A549 (cell line): ENCODE measurements around the gene IPO4.

ENCODE experiments used
- CEBPB ChIP-seq, 2 experiments: fragments of >200 bp in 1 of 2; sonication (Bioruptor Twin) in 1 of 2; formaldehyde crosslinking in 1 of 2; IDR thresholded peaks; 2 replicates each; pipeline ENCODE4 v1.6.1; 2012 to 2016
- CHD2 ChIP-seq: fragments of 150-350 bp; IDR thresholded peaks from 2 replicates; pipeline ENCODE4 v1.6.1; 2014; ENCODE audit warnings: low read length; ENCODE audit not compliant: partially characterized antibody
- CTCF ChIP-seq: fragments of >200 bp; sonication (Bioruptor Twin); formaldehyde crosslinking; IDR thresholded peaks from 3 replicates; pipeline ENCODE4 v1.5.1; 2016
- EHMT2 ChIP-seq: fragments of 200-600 bp; sonication (generic); IDR thresholded peaks from 2 replicates; pipeline ENCODE4 v1.6.1; 2016; ENCODE audit warnings: antibody characterized with exemption, low read depth, mild to moderate bottlenecking, moderate library complexity
- EP300 ChIP-seq, 2 experiments: fragments of >200 bp; sonication (Bioruptor Twin); formaldehyde crosslinking; IDR thresholded peaks; 2 replicates in 1 of 2; 3 replicates in 1 of 2; pipeline ENCODE4 v1.6.1; 2016 to 2017
- FOXS1 ChIP-seq: fragments of 250-450 bp; sonication (Bioruptor Pico); IDR thresholded peaks from 2 replicates; pipeline ENCODE4 v1.5.0; 2020; ENCODE audit warnings: mild to moderate bottlenecking, moderate library complexity
- NFE2L2 ChIP-seq: fragments of 150-350 bp; conservative IDR thresholded peaks from 2 replicates; pipeline ENCODE4 v1.6.1; 2014; ENCODE audit warnings: low read length
- NR3C1 ChIP-seq: fragments of >200 bp; sonication (Bioruptor Twin); formaldehyde crosslinking; IDR thresholded peaks from 3 replicates; pipeline ENCODE4 v1.6.1; 2017
- POLR2A ChIP-seq: IDR thresholded peaks from 2 replicates; pipeline ENCODE4 v1.6.1; 2012; ENCODE audit warnings: mild to moderate bottlenecking, low read length
- RNF2 ChIP-seq: fragments of 200-600 bp; sonication (generic); IDR thresholded peaks from 2 replicates; pipeline ENCODE4 v1.6.1; 2016; ENCODE audit warnings: low read depth, mild to moderate bottlenecking, antibody characterized with exemption, moderate library complexity, borderline replicate concordance

- TF ChIP-seq CTCF (no peak), EHMT2 (no peak), POLR2A (no peak), RNF2 (no peak), FOXS1 (CRISPR knock-in tag) (no peak), EP300 (IDR thresholded peaks at IDR 0.05) (no peak), CHD2 (no peak), NFE2L2 (no peak), NR3C1 (no peak), CEBPB (IDR thresholded peaks at IDR 0.05) (no peak)
Measured at GRCh38 chr14:24150061-24150460, 38.6 kb downstream of the IPO4 start.
